ENCODE measurements around the gene PSMC6. TPM values are rescaled to one million over a fixed set of nuclear protein-coding genes. Genes with fewer than 3 reads are reported as not detected.

The PSMC6 gene
- total RNA-seq = 84.5 and 90.8 TPM in 2 replicates

- Histone ChIP-seq H3K27me3 (ENCODE audit: control insufficient read depth, insufficient read depth, low read length) (no peaks in the 10 kb centered on the region), H3K4me3 (ENCODE audit: low read depth, low read length) (peak within 1 kb of the TSS; percentile 58), H3K36me3 (ENCODE audit: control insufficient read depth, insufficient read depth, low read length) (peaks cover 1% of the 10 kb centered on the region)
- FAIRE-seq (no peak), DNase-seq (ENCODE audit: low read depth) (peak; percentile 80)
- TF ChIP-seq, protein P1, sequence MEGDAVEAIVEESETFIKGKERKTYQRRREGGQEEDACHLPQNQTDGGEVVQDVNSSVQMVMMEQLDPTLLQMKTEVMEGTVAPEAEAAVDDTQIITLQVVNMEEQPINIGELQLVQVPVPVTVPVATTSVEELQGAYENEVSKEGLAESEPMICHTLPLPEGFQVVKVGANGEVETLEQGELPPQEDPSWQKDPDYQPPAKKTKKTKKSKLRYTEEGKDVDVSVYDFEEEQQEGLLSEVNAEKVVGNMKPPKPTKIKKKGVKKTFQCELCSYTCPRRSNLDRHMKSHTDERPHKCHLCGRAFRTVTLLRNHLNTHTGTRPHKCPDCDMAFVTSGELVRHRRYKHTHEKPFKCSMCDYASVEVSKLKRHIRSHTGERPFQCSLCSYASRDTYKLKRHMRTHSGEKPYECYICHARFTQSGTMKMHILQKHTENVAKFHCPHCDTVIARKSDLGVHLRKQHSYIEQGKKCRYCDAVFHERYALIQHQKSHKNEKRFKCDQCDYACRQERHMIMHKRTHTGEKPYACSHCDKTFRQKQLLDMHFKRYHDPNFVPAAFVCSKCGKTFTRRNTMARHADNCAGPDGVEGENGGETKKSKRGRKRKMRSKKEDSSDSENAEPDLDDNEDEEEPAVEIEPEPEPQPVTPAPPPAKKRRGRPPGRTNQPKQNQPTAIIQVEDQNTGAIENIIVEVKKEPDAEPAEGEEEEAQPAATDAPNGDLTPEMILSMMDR (IDR thresholded peaks at IDR 0.05; ENCODE audit: insufficient read depth, low read length, severe bottlenecking) = no peak
These were observed at the start of gene PSMC6 for GRCh38 chr14:52706724-52707706. PSMC6 (plus strand) TSS chr14:52707200; CDS start chr14:52707220, 20 bp downstream.

DNA sequence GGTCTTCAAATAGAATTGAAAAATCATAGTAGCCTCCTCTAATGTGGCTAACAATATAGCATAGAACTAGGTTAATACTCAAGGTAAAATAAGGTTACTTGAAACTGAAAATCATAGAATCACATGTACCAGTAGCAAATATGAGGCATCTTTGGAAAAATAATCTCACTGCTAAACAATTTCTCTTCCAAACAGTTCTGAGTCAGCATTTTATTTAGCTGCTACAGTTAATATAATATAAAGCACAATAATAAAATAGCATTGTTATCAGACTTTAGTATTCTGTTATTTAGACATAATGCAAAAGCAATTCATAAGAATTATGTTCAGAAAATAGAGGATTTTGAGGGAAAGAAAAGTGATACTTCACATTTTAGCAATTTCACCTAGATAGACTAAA, 46.7 kb upstream of the PSMC6 start:
- Histone ChIP-seq H3K36me3 (ENCODE audit: control insufficient read depth, insufficient read depth, low read length) (peaks cover 5% of the 10 kb centered on the region), H3K27me3 (ENCODE audit: control insufficient read depth, insufficient read depth, low read length) (no peaks in the 10 kb centered on the region), H3K4me3 (ENCODE audit: low read depth, low read length) (no peak overlapping the region)
- TF ChIP-seq, protein P1 (IDR thresholded peaks at IDR 0.05; ENCODE audit: insufficient read depth, low read length, severe bottlenecking) = no peak
- FAIRE-seq (no peak), DNase-seq (ENCODE audit: low read depth) (no peak)

- DNase-seq (ENCODE audit: low read depth) (no peak), FAIRE-seq (peak; percentile 13)
- TF ChIP-seq, protein P1 (IDR thresholded peaks at IDR 0.05; ENCODE audit: insufficient read depth, low read length, severe bottlenecking) = no peak
- H3K36me3 ChIP-seq (ENCODE audit: control insufficient read depth, insufficient read depth, low read length) = peaks cover 7% of the 10 kb centered on the region
- no peak overlapping the region for H3K4me3 ChIP-seq (ENCODE audit: low read depth, low read length)
- H3K27me3 ChIP-seq (ENCODE audit: control insufficient read depth, insufficient read depth, low read length) = no peaks in the 10 kb centered on the region
These were observed 46.2 kb upstream of the PSMC6 start for GRCh38 chr14:52660832-52661231.

- H3K4me3 ChIP-seq (ENCODE audit: low read depth, low read length) = no peak overlapping the region
- DNase-seq (ENCODE audit: low read depth) = no peak
- TF ChIP-seq, protein P1 (IDR thresholded peaks at IDR 0.05; ENCODE audit: insufficient read depth, low read length, severe bottlenecking) = no peak
- FAIRE-seq = no peak
- H3K36me3 ChIP-seq (ENCODE audit: control insufficient read depth, insufficient read depth, low read length) = peaks cover 10% of the 10 kb centered on the region
- H3K27me3 ChIP-seq (ENCODE audit: control insufficient read depth, insufficient read depth, low read length) = no peaks in the 10 kb centered on the region
These were observed 45.7 kb upstream of the PSMC6 start for GRCh38 chr14:52661314-52661713.

- Histone ChIP-seq H3K27me3 (ENCODE audit: control insufficient read depth, insufficient read depth, low read length) (no peaks in the 10 kb centered on the region), H3K4me3 (ENCODE audit: low read depth, low read length) (no peak overlapping the region), H3K36me3 (ENCODE audit: control insufficient read depth, insufficient read depth, low read length) (peaks cover 12% of the 10 kb centered on the region)
- FAIRE-seq (no peak), DNase-seq (ENCODE audit: low read depth) (no peak)
- TF ChIP-seq, protein P1 (IDR thresholded peaks at IDR 0.05; ENCODE audit: insufficient read depth, low read length, severe bottlenecking) = no peak
These were observed 43.1 kb upstream of the PSMC6 start for GRCh38 chr14:52663850-52664249.

Measured in bronchial epithelial cell (primary cell).